ENCODE measurements around the gene MAFG.

The MAFG gene

DNA sequence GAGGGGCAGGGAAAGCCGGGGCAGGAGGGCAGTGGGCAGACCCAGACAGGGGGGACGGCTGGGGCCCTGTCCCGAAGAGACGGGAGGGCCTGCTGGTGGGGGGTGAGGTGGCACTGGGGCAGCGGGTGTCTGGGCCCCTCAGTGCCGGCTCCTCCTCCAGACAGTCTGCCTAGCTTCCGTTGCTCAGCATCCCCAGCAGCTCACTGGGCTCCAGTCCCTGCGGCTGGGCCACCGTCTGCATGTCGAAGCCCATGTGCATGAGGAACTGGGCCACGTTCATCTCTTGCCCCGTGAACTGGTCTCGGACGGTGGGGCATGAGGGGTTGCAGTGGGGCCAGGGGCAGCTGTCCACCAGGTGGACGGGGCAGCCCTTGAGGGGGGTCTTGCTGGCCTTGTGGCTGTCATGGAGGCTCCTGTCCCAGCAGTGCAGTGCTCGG, 25.3 kb upstream of the MAFG start:
- Histone ChIP-seq H3K4me2 (ENCODE audit: low read depth, low read length) (no peak overlapping the region), H3K79me2 (ENCODE audit: low read length) (no peaks in the 10 kb centered on the region), H3K36me3 (replicated peaks; ENCODE audit: insufficient read depth, low read length) (no peaks in the 10 kb centered on the region), H3K4me3 (ENCODE audit: low read length) (no peak overlapping the region), H3K9me3 (replicated peaks; ENCODE audit: insufficient read depth, low read length) (no peaks in the 10 kb centered on the region), H3K4me1 (ENCODE audit: low read length) (no peaks in the 10 kb centered on the region), H3K27me3 (replicated peaks; ENCODE audit: insufficient read depth, low read length) (peaks cover 39% of the 10 kb centered on the region), H3K9me2 (replicated peaks; ENCODE audit: insufficient read depth, low read length) (no peaks in the 10 kb centered on the region), H3F3A (ENCODE audit: insufficient read depth, low read length) (no peaks in the 10 kb centered on the region), H4K20me1 (ENCODE audit: insufficient read depth, low read length) (no peaks in the 10 kb centered on the region), H3K9ac (ENCODE audit: low read length) (no peak overlapping the region), H3K27ac (ENCODE audit: low read length) (no peak overlapping the region), H2AFZ (ENCODE audit: low read length) (no peak overlapping the region)
- DNase-seq: no peak
- TF ChIP-seq, protein P1, sequence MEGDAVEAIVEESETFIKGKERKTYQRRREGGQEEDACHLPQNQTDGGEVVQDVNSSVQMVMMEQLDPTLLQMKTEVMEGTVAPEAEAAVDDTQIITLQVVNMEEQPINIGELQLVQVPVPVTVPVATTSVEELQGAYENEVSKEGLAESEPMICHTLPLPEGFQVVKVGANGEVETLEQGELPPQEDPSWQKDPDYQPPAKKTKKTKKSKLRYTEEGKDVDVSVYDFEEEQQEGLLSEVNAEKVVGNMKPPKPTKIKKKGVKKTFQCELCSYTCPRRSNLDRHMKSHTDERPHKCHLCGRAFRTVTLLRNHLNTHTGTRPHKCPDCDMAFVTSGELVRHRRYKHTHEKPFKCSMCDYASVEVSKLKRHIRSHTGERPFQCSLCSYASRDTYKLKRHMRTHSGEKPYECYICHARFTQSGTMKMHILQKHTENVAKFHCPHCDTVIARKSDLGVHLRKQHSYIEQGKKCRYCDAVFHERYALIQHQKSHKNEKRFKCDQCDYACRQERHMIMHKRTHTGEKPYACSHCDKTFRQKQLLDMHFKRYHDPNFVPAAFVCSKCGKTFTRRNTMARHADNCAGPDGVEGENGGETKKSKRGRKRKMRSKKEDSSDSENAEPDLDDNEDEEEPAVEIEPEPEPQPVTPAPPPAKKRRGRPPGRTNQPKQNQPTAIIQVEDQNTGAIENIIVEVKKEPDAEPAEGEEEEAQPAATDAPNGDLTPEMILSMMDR (IDR thresholded peaks at IDR 0.05; ENCODE audit: low read length): no peak

DNA sequence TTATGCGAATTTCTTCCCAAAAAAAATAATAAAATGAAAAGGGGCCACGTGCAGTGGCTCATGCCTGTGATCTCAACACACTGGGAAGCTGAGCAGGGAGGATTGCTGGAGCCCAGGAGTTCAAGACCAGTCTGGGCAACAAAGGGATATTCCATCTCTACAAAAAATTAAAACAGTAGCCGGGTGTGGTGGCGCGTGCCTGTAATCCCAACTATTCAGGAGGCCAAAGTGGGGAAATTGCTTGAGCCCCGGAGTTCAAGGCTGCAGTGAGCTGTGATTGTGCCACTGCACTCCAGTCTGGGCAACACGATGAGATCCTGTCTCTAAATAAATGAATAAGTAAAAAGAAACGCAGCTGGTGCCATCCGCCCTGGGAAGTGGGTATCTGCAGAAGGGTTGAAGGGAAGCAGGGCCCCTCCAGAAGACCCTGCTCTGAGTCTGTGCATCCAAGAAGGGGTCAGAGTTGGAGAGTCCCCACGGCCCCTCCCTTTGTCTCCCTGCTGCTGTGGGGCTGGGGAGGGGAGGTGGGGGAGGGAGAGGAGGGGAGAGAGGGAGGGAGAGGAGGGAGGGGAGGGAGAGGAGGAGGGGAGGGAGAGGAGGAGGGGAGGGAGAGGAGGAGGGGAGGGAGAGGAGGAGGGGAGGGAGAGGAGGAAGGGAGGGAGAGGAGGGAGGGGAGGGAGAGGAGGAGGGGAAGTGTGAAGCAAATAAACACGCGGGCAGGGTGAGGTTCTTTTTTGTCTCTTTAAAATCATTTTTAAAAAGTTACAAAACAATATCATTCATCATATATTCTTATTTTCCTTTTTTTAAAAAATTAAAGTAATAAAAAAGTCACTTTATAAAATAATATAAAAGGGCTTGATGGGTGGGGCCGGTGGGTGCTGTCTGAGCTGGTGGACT, 24.5 kb upstream of the MAFG start:
- Histone ChIP-seq H3K79me2 (ENCODE audit: low read length) (no peaks in the 10 kb centered on the region), H3F3A (ENCODE audit: insufficient read depth, low read length) (no peaks in the 10 kb centered on the region), H3K27me3 (replicated peaks; ENCODE audit: insufficient read depth, low read length) (peaks cover 31% of the 10 kb centered on the region), H3K4me2 (ENCODE audit: low read depth, low read length) (no peak overlapping the region), H4K20me1 (ENCODE audit: insufficient read depth, low read length) (no peaks in the 10 kb centered on the region), H3K9ac (ENCODE audit: low read length) (no peak overlapping the region), H3K27ac (ENCODE audit: low read length) (no peak overlapping the region), H3K9me3 (replicated peaks; ENCODE audit: insufficient read depth, low read length) (no peaks in the 10 kb centered on the region), H3K4me1 (ENCODE audit: low read length) (no peaks in the 10 kb centered on the region), H2AFZ (ENCODE audit: low read length) (no peak overlapping the region), H3K36me3 (replicated peaks; ENCODE audit: insufficient read depth, low read length) (no peaks in the 10 kb centered on the region), H3K9me2 (replicated peaks; ENCODE audit: insufficient read depth, low read length) (no peaks in the 10 kb centered on the region), H3K4me3 (ENCODE audit: low read length) (no peak overlapping the region)
- TF ChIP-seq EZH2phosphoT487 (IDR thresholded peaks at IDR 0.05; ENCODE audit: low read length) (no peak), EZH2 (optimal IDR thresholded peaks at IDR 0.05; ENCODE audit: low read depth, low read length) (no peak)
- TF ChIP-seq, protein P1 (IDR thresholded peaks at IDR 0.05; ENCODE audit: low read length): no peak
- DNase-seq: no peak

DNA sequence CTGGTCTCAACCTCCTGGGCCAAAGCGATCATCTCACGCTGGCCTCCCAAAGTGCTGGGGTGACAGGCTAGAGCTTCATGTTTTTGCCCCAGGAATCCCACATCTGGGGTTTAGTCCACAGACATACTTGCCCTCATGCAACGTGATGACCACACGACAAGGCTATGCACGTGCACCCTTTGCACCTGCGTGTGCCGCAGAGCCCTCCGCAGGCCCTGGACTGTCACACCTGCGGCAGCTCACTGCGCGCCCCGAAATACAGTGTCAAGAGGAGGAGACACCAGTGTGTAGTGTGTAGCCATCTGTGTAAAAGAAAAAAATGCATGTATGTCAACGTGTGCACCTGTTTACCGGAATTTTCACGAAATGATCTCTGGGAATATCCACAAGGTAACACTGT, 23.0 kb upstream of the MAFG start:
- H2AFZ ChIP-seq (ENCODE audit: low read length): no peak overlapping the region
- no peaks in the 10 kb centered on the region for H3K9me3 ChIP-seq (replicated peaks; ENCODE audit: insufficient read depth, low read length)
- no peaks in the 10 kb centered on the region for H3K4me1 ChIP-seq (ENCODE audit: low read length)
- no peaks in the 10 kb centered on the region for H3F3A ChIP-seq (ENCODE audit: insufficient read depth, low read length)
- no peak overlapping the region for H3K4me2 ChIP-seq (ENCODE audit: low read depth, low read length)
- no peaks in the 10 kb centered on the region for H3K79me2 ChIP-seq (ENCODE audit: low read length)
- H3K27me3 ChIP-seq (replicated peaks; ENCODE audit: insufficient read depth, low read length): peaks cover 28% of the 10 kb centered on the region
- no peak overlapping the region for H3K4me3 ChIP-seq (ENCODE audit: low read length)
- DNase-seq: no peak
- H3K27ac ChIP-seq (ENCODE audit: low read length): no peak overlapping the region
- no peaks in the 10 kb centered on the region for H4K20me1 ChIP-seq (ENCODE audit: insufficient read depth, low read length)
- no peaks in the 10 kb centered on the region for H3K9me2 ChIP-seq (replicated peaks; ENCODE audit: insufficient read depth, low read length)
- H3K36me3 ChIP-seq (replicated peaks; ENCODE audit: insufficient read depth, low read length): no peaks in the 10 kb centered on the region
- H3K9ac ChIP-seq (ENCODE audit: low read length): no peak overlapping the region
- TF ChIP-seq, protein P1 (IDR thresholded peaks at IDR 0.05; ENCODE audit: low read length): no peak
- TF ChIP-seq EZH2phosphoT487 (IDR thresholded peaks at IDR 0.05; ENCODE audit: low read length) (no peak), EZH2 (optimal IDR thresholded peaks at IDR 0.05; ENCODE audit: low read depth, low read length) (no peak)

Measured in MM.1S (cell line).